ENCODE results near the gene PROSER3. TPM values are rescaled to one million over a fixed set of nuclear protein-coding genes. Genes with fewer than 3 reads are reported as not detected.

PROSER3 gene
- total RNA-seq (ENCODE audit: unreplicated experiment), result 41.7 TPM
- long read RNA-seq, partial matches to known transcripts, result 2 of 2 reads
- long read RNA-seq, other reads (novel, unspliced or antisense), result 0 of 2 reads

GRCh38 chr19:35757749-35758608 lies at the start of gene PROSER3:
PROSER3 (plus strand) TSS chr19:35758176; CDS start chr19:35758216, 40 bp downstream.
- peak; percentile 98 for DNase-seq
- H3K27me3 Mint-ChIP-seq (ENCODE audit: unreplicated experiment), result peaks cover 18% of the 10 kb centered on the region
- TF ChIP-seq CTCF (IDR thresholded peaks at IDR 0.05; ENCODE audit: partially characterized antibody, unreplicated experiment), result no peak
- peaks cover 13% of the 10 kb centered on the region for H3K9me3 Mint-ChIP-seq (ENCODE audit: unreplicated experiment)
- H3K27ac Mint-ChIP-seq (ENCODE audit: unreplicated experiment), result peak within 1 kb of the TSS; percentile 95
- peak within 1 kb of the TSS; percentile 92 for H3K4me3 Mint-ChIP-seq (ENCODE audit: unreplicated experiment)
- H3K36me3 Mint-ChIP-seq (ENCODE audit: unreplicated experiment), result no peaks in the 10 kb centered on the region
- H3K4me1 Mint-ChIP-seq (ENCODE audit: low read depth, unreplicated experiment), result peaks cover 14% of the 10 kb centered on the region

GRCh38 chr19:35708391-35708790 lies 49.6 kb upstream of the PROSER3 start:
- H3K4me1 Mint-ChIP-seq (ENCODE audit: low read depth, unreplicated experiment), result no peaks in the 10 kb centered on the region
- no peak overlapping the region for H3K4me3 Mint-ChIP-seq (ENCODE audit: unreplicated experiment)
- H3K27ac Mint-ChIP-seq (ENCODE audit: unreplicated experiment), result no peak overlapping the region
- H3K27me3 Mint-ChIP-seq (ENCODE audit: unreplicated experiment), result peaks cover 7% of the 10 kb centered on the region
- no peak for DNase-seq
- H3K9me3 Mint-ChIP-seq (ENCODE audit: unreplicated experiment), result peaks cover 1% of the 10 kb centered on the region
- no peak for TF ChIP-seq CTCF (IDR thresholded peaks at IDR 0.05; ENCODE audit: partially characterized antibody, unreplicated experiment)
- no peaks in the 10 kb centered on the region for H3K36me3 Mint-ChIP-seq (ENCODE audit: unreplicated experiment)

DNA sequence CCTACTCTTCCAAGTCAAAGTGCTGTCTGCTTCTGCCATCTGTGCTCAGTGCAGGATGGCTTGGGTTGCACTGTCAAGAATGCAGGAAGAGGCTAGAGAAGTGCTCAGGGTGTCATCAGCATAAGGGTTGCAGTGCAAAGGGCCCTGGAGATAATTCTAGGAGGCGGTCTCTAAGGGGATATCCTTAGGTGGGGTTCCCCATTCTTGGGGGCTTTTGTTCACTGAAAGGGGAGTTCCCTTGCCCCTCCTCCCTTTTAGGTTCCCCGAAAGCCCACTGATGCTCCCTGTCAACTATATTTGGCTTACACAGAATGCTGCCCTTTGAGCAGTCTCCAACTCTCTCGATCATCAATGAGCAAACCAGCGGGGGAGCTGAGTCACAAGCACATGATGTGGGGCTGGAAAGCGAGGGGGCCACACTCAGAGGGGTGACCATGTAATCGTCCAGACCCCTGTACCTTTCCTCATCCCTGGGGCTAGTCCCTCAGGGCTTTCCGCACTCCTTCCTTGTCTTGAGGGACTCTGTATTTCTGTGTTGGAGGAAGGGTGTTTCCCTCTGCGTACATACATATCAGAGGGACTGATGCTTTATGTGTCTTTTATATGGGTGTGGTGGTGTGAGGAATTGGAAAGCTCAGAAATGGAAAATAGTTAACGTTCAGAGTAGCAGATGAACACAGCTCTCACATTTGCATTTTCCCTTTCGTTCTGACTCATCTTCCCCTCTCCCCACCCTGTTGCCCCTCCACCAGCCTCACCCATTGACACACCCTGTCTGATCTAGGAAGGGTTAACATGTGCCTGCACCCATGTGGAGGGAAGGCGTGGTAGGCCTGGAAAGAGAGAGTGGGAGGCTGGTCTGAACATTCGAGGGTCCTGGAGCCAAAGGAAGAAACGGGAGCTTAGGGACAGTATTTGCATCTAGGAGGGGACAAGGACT lies 46.9 kb upstream of the PROSER3 start:
- DNase-seq, result no peak
- peaks cover 9% of the 10 kb centered on the region for H3K4me1 Mint-ChIP-seq (ENCODE audit: low read depth, unreplicated experiment)
- TF ChIP-seq CTCF (IDR thresholded peaks at IDR 0.05; ENCODE audit: partially characterized antibody, unreplicated experiment), result no peak
- H3K36me3 Mint-ChIP-seq (ENCODE audit: unreplicated experiment), result no peaks in the 10 kb centered on the region
- H3K27me3 Mint-ChIP-seq (ENCODE audit: unreplicated experiment), result peaks cover 9% of the 10 kb centered on the region
- no peak overlapping the region for H3K27ac Mint-ChIP-seq (ENCODE audit: unreplicated experiment)
- H3K9me3 Mint-ChIP-seq (ENCODE audit: unreplicated experiment), result peaks cover 1% of the 10 kb centered on the region
- H3K4me3 Mint-ChIP-seq (ENCODE audit: unreplicated experiment), result no peak overlapping the region

GRCh38 chr19:35712567-35713505 lies 45.1 kb upstream of the PROSER3 start:
- no peak for DNase-seq
- H3K27ac Mint-ChIP-seq (ENCODE audit: unreplicated experiment), result no peak overlapping the region
- H3K36me3 Mint-ChIP-seq (ENCODE audit: unreplicated experiment), result no peaks in the 10 kb centered on the region
- H3K9me3 Mint-ChIP-seq (ENCODE audit: unreplicated experiment), result peaks cover 6% of the 10 kb centered on the region
- H3K4me1 Mint-ChIP-seq (ENCODE audit: low read depth, unreplicated experiment), result peaks cover 11% of the 10 kb centered on the region
- H3K27me3 Mint-ChIP-seq (ENCODE audit: unreplicated experiment), result peaks cover 10% of the 10 kb centered on the region
- TF ChIP-seq CTCF (IDR thresholded peaks at IDR 0.05; ENCODE audit: partially characterized antibody, unreplicated experiment), result no peak
- H3K4me3 Mint-ChIP-seq (ENCODE audit: unreplicated experiment), result no peak overlapping the region

Data from glutamatergic neuron (in vitro differentiated cells).